Measurements from ENCODE around the gene SEMA4B.
"Not testable (repeated sequence)": the region's sequence is repeated elsewhere in the genome, so short reads cannot be mapped to it uniquely, and the experiment has no call there.

SEMA4B gene

GRCh38 chr15:90201130-90201943 lies at the start of gene SEMA4B:
Gene SEMA4B (plus strand): TSS chr15:90201330. CDS start chr15:90201579, 249 bp downstream.
- no peak for DNase-seq

DNA sequence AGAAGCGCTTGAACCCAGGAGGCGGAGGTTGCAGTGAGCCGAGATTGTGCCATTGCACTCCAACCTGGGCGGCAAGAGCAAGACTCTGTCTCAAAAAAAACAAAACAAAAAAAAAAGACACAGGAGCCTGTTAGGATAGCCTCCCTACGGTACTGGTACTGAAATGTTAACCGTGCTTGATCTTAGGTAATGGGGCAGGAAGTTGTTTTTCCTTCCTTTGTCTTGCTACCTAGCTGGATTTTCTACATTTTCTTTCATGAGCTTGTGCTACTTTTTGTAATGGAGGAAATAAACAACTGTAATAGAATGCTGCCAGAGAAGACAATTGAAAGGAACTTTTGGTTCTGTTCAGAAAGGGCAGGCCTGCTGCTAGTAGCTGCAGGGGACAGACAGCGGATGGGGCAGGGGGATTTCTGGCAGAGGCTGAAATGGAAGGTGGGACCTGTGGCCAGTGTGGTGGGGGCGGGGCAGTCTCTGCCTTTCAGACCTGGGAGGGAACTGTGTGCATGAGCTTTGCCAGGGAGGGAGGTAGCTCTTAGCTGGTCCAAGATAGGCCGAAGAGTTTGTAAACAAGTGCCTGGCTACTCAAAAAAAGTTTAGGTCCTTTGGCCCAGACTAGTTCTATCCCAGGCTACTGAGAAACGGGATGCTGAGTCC lies 49.0 kb upstream of the SEMA4B start:
- DNase-seq, result no peak

- DNase-seq, result no peak
Measured at GRCh38 chr15:90153658-90154057, 47.5 kb upstream of the SEMA4B start.

DNA sequence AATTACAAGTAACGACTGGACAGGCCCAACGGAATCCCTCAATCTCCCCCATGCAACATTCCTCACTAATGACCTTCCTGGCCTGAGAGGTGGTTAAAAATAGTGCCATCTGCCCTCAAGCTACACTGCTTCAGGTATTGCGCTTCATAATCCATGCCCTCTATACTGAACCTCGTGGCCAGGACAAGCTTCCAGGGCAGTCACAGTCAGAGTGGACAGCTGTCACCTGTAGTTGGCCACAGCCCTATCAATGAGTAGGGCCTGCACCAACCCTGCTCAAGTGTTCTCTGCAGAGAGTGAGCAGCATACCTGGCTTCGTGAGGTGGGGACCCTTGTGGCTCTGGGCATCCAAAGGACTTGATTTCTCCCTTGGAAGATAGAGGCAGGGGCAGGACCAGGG lies 46.9 kb upstream of the SEMA4B start:
- DNase-seq, result no peak

DNA sequence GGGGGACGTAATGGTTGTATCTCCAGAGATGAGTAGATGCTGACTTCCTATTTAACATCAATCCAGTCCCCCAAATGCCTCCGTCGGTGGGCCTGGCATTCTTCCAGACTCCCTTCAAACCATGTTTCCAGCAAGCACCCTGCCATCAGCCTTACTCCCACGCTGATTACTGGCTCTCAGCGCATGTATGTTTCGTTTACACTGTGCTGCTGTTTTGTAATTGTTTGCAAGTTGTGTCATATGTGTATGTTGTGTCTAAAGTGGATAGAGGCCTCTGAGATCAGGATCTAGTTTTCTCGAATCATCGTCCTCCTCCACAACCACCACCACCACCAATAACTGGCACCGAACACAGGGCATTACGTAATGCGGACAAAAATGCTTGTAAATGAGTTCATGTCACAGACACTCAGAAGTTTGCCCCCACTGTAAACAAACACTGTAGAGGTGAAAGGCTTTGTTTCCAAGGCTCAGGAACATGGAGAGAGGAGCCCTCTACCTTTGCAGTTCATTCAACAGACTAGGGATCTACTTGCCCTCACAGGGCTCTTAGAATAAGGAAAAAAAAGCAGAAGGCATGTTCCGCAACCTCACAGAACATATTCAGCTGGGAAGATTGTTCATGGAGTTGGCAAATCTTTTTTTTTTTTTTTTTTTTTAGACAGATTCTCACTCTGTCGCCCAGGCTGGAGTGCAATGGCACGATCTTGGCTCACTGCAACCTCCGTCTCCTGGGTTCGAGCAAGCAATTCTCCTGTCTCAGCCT lies 46.1 kb upstream of the SEMA4B start:
- DNase-seq, result no peak

DNA sequence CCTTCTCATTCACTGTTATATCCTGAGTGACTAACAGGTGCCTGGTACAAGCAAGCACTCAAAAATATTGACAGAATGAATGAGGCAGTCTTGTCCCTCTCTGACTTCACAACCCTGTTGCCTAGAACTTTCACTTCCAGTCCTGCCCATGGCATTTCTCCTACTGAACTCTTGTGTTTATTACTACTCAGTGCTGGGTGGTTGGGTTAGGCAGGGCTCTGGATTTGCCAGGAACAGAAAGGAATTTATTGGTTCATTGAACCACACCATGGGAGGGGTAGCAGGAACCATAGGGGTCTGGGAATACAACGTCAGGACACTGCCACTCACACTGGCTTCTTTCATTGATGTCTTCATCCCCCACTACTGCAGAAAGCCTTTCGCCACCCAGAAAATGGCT lies 41.9 kb upstream of the SEMA4B start:
- no peak for DNase-seq

DNA sequence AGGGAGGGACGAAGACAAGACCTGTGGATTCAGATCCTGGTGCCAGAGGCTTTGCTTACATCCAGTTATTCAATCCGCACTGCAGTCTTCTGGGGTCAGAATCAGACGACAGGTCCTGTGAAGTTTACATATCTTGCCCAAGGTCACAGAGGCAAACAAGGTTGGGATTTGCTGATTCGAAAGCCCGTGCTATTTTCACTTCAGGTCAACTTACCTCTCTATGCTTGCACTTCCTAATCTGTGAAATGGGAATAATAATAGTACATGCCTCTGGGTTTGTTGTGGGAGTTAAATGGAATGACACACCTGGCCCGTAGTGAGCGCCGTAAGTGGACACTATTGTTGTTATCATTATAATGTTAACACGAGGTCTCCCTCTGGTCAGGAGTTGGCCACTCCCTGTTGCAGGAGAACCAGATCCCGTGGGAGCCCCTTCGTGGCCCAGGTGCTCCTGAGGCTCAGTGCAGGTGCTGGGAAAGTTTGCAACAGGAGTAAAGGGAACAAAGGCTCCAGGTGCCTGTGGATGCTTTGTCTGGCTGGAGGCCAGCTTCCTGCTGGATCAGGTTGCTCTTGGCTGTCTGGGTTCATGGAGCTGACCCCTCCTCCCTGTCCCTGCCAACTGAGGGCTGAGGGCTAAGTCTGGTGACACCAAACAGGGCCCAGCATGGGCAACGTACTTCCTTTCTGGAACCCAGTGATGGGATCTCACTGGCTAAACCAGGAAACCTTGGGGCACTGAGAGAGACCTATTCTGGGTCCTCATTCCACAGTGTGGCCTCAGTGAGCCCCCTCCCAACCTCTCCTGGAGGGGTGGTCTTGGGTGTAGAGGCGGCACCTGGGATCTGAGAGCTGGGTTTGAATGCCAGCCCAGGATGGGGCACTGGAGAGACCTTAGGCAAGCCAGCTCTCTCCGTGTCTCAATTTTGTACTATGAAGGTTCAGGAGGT lies 40.1 kb upstream of the SEMA4B start:
- peak; percentile 79 for DNase-seq

- DNase-seq, result no peak
Measured at GRCh38 chr15:90161950-90162361, 39.2 kb upstream of the SEMA4B start.

DNA sequence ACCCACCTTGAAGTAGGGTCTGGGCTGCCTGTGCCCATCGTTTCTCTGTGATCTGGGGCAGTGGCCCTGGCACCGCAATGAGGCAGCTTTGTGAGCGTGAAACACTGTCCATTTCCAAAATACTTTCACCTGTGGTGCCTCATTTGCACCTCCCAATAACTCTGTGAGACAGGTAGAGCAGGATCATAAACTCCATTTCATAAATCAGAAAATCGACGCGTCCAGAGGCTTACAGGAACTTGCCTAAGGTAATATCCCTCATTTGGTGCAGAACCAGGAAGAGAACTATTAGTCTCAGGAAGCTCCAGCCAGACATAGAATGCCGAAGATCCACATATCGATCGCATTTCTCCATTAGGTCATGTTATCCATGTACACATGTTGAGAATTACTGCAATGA lies 38.2 kb upstream of the SEMA4B start:
- DNase-seq, result no peak

DNA sequence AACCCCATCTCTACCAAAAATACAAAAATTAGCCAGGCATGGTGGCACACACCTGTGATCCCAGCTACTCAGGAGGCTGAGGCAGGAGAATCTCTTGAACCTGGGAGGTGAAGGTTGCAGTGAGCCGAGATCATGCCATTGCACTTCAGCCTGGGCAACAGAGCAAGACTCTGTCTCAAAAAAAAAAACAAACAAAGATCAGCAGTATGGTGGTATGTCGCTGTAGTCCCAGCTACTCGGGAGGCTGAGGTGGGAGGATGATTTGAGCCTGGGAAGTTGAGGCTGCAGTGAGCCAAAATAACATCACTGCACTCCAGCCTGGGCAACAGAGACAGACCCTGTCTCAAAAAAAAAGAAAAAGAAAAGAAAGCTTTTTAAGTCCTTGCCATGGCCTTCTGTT lies 36.9 kb upstream of the SEMA4B start:
- not testable (repeated sequence) for DNase-seq

DNA sequence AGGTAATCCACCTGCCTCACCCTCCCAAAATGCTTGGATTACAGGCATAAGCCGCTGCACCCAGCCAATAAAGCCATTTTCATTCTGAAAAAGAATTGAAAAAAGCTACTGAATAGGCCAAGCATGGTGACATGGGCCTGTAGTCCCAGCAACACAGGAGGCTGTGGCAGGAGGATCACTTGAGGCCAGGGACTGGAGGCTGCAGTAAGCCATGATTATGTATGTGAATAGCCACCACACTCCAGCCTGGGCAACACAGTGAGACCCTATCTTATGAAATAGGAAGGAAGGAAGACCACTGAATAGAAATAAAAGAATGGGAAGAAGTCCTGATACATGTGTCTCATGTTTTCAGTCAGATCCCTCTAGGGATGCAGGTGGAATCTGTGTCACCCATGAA lies 36.0 kb upstream of the SEMA4B start:
- no peak for DNase-seq

DNA sequence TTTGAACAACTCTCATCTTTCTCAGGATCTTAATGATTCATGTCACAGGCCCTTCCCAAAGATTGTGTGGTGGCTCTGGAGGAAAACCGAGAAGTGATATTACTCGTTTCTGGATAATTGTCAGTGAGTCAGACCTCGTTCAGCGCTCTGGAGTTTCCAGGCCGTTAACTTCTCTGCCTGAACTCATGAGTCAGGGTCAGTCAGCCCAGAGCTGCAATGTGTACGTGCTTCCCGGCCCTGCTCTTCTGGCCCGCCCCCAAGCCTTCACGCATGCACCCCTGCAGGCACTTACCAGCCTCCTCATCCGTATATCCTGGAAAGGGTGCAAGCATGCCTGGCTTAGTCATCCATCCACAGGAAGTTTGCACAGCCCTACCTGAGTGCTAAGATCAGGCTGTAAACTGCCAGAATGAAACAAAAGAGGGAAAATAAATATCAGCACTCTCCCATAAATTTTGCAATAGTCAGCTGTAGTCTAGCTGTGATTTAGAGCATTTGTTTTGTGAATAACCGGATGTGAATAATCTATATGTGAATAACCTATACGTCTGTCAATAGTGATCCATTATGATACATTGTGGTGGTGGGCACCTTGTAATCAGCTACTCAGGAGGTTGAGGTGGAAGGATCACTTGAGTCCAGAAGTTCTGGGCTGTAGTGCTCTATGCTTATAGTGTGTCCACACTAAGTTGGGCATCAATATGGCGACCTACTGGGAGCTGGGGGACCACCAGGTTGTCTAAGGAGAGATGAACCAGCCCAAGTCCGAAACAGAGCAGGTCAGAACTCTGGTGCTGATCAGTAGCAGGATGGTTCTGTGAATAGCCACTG lies 35.3 kb upstream of the SEMA4B start:
- DNase-seq, result peak; percentile 71

- DNase-seq, result no peak
Measured at GRCh38 chr15:90167121-90167520, 34.0 kb upstream of the SEMA4B start.

- no peak for DNase-seq
Measured at GRCh38 chr15:90171623-90172022, 29.5 kb upstream of the SEMA4B start.

DNA sequence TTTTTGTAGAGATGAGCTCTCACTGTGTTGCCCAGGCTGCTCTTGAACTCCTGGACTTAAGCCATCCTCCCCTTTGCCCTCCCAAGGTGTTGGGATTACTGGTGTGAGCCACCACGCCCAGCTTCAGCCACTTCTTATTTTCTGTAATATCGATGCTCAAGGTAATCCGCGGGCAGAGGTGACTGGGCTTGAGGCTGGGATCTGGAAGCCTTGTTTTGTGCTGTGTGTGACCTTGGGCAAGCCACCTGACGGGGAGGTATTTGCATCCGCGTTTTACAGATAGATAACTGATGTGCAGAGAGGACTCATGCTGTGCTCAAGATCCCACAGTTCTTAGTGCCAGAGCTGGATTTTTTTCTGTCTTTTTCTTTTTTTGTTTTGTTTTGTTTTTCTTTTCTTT lies 27.8 kb upstream of the SEMA4B start:
- DNase-seq, result no peak

DNA sequence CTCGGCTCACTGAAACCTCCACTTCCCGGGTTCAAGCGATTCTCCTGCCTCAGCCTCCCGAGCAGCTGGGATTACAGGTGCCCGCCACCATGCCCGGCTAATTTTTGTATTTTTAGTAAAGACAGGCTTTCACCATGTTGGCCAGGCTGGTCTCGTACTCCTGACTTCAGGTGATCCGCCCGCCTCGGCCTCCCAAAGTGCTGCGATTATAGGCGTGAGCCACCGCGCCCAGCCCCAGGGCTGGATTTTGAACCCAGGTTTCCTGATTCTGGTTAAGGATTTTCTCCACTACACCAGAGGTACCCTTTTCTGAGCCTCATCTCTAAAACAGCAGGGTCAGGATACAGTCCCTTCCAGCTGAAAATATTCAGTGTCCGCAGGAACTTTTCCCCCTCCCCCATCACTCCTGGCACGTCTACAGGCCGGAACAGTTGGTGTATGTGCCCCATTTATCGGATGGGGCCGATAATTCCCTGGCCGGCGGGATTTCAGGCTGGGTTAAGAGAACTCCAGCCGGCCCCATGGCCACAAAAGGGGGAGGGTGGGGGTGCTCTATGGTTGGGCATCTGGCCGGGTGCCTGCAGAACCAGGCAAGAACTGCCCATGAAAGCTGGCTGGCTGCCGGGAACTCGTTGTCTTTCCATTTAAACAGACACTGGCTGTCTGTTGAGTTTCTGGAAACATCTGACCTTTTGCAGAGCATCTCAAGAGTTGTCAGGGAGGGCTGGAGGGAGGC lies 26.8 kb upstream of the SEMA4B start:
- no peak for DNase-seq

DNA sequence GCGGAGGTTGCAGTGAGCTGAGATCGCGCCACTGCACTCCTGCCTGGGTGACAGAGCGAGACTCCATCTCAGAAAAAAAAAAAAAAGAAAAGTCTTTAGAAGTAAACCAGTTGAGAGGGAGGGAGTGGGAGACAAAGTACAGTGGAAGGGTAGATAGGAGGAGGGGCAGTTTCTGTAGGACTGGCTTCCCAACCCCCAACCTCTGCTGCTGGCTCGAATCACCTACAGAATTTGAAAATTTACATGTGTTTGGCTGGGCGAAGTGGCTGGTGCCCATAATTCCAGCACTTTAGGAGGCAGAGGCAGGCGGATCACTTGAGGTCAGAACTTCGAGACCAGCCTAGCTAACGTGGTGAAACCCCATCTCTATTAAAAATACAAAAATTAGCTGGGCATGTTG lies 24.1 kb upstream of the SEMA4B start:
- DNase-seq, result no peak

DNA sequence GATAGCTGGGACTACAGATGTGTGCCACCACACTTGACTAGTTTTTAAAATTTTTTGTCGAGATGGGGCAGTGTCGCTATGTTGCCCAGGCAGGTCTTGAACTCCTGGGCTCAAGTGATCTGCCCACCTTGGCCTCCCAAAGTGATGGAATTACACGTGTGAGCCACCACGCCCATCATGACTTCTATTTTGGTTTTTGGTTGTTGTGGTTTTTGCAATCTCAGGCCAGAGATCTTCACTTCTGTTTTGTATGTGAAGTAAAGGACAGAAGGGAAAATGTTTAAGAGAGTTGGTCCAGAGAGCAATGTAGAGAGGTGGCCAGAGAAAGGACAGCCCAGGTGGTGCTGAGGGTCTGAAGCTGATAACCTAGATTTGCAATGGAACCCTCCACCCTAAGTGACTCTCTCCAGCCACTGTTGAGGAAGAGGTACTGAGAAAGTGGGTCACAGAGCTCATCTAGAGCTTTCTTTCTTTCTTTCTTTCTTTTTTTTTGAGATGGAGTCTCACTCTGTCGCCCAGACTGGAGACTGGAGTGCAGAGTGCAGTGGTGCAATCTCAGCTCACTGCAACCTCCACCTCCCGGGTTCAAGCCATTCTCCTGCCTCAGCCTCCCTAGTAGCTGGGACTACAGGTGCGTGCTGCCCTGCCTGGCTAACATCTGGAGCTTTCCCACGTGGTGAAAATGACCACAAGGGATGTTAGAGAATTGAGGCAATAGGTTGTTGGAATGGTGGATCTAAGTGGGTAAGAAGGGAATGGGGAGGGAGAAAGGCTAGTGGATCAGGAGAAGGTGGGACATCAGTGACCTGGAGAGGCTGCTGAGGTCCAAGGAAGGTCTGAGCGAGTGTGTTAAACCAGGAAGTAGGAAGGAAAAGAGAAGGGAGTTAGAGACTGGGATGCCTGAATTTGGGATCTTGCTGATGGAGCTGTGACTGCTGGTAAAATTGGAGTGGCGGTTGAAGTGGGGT lies 22.4 kb upstream of the SEMA4B start:
- no peak for DNase-seq

- no peak for DNase-seq
Measured at GRCh38 chr15:90181776-90182175, 19.4 kb upstream of the SEMA4B start.

Data from NCI-H2107 (cell line).